ENCODE data around the gene GPR18.

- no peak for TF ChIP-seq POLR2A (IDR thresholded peaks at IDR 0.05)
- TF ChIP-seq CTCF (IDR thresholded peaks at IDR 0.05), result no peak
These were observed 39.9 kb upstream of the GPR18 start for GRCh38 chr13:99298056-99298455.
